Activated naive CD8-positive, alpha-beta T cell treated with anti-CD3 and anti-CD28 coated beads for 36 hours (primary cell): ENCODE measurements around the gene DDX4. TPM values are rescaled to one million over a fixed set of nuclear protein-coding genes. Genes with fewer than 3 reads are reported as not detected.
"Not testable (repeated sequence)": the region's sequence is repeated elsewhere in the genome, so short reads cannot be mapped to it uniquely, and the experiment has no call there.

Experiments
- DNase-seq: peaks from one replicate; pipeline ENCODE4 v3.0.0; 2021
- H3K27ac Mint-ChIP-seq: one replicate; pipeline ENCODE4 v1.8.0; 2022; ENCODE audit warnings: mild to moderate bottlenecking, moderate library complexity, mixed read lengths
- H3K27me3 Mint-ChIP-seq: one replicate; pipeline ENCODE4 v1.8.0; 2022; ENCODE audit warnings: mild to moderate bottlenecking, mixed read lengths
- H3K36me3 Mint-ChIP-seq: one replicate; pipeline ENCODE4 v1.8.0; 2021; ENCODE audit warnings: mild to moderate bottlenecking, mixed read lengths
- H3K4me1 Mint-ChIP-seq: one replicate; pipeline ENCODE4 v1.8.0; 2021; ENCODE audit warnings: mixed read lengths
- H3K4me3 Mint-ChIP-seq: one replicate; pipeline ENCODE4 v1.8.0; 2022; ENCODE audit warnings: mild to moderate bottlenecking, moderate library complexity, mixed read lengths
- H3K9me3 Mint-ChIP-seq: one replicate; pipeline ENCODE4 v1.8.0; 2022; ENCODE audit warnings: mixed read lengths
- total RNA-seq, 2 experiments: library from RNA; stranded (reverse); gene quantifications; one replicate each; pipeline ENCODE4 v1.2.3, GENCODE V29; 2021

The DDX4 gene
- total RNA-seq, 2 experiments from 2014 or later, result not detected

GRCh38 chr5:55713871-55714270, 24.0 kb upstream of the DDX4 start:
- no peaks in the 10 kb centered on the region for H3K27me3 Mint-ChIP-seq
- no peak for DNase-seq
- no peak overlapping the region for H3K27ac Mint-ChIP-seq
- H3K4me1 Mint-ChIP-seq, result peaks cover 10% of the 10 kb centered on the region
- H3K4me3 Mint-ChIP-seq, result no peak overlapping the region
- peaks cover 7% of the 10 kb centered on the region for H3K9me3 Mint-ChIP-seq
- no peaks in the 10 kb centered on the region for H3K36me3 Mint-ChIP-seq

- Mint-ChIP-seq H3K27ac (no peak overlapping the region), H3K27me3 (no peaks in the 10 kb centered on the region), H3K36me3 (no peaks in the 10 kb centered on the region), H3K4me1 (peaks cover 7% of the 10 kb centered on the region), H3K9me3 (peaks cover 8% of the 10 kb centered on the region), H3K4me3 (no peak overlapping the region)
- DNase-seq, result no peak
Observed at GRCh38 chr5:55714339-55714738, 23.5 kb upstream of the DDX4 start.

GRCh38 chr5:55714749-55715148, 23.1 kb upstream of the DDX4 start:
- no peak overlapping the region for H3K27ac Mint-ChIP-seq
- no peak overlapping the region for H3K4me3 Mint-ChIP-seq
- no peaks in the 10 kb centered on the region for H3K27me3 Mint-ChIP-seq
- H3K9me3 Mint-ChIP-seq, result peaks cover 8% of the 10 kb centered on the region
- no peaks in the 10 kb centered on the region for H3K36me3 Mint-ChIP-seq
- peaks cover 7% of the 10 kb centered on the region for H3K4me1 Mint-ChIP-seq
- no peak for DNase-seq

DNA sequence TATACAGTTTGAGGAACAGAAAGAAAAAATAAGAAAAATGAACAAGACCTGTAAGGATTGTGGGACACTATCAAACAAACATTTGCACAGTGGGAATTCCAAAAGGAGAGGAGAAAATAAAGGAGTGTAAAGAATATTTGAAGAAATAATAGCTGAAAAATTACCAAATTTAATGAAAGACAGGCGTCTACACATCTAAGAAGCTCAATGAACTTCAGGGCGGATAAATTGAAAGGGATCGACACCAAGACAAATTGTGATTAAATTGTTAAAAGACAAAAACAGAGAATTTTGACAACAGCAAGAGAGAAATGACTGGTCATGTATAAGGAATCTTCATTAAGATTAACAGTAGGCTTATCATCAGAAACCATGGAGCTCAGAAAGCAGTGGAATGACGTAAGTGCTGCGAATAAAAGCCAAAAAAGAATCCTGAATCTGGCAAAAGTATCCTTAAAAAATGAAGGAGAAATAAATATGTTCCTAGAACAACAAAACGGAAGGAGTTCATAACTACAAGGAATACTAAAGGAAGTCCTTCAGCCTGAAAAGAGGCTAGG, 22.3 kb upstream of the DDX4 start:
- no peaks in the 10 kb centered on the region for H3K36me3 Mint-ChIP-seq
- H3K4me3 Mint-ChIP-seq, result no peak overlapping the region
- peaks cover 8% of the 10 kb centered on the region for H3K9me3 Mint-ChIP-seq
- H3K27ac Mint-ChIP-seq, result no peak overlapping the region
- DNase-seq, result no peak
- peaks cover 7% of the 10 kb centered on the region for H3K4me1 Mint-ChIP-seq
- H3K27me3 Mint-ChIP-seq, result no peaks in the 10 kb centered on the region

GRCh38 chr5:55719026-55719425, 18.8 kb upstream of the DDX4 start:
- not testable (repeated sequence) for H3K27me3 Mint-ChIP-seq, H3K4me3 Mint-ChIP-seq, H3K36me3 Mint-ChIP-seq, H3K27ac Mint-ChIP-seq, H3K4me1 Mint-ChIP-seq, H3K9me3 Mint-ChIP-seq, DNase-seq

DNA sequence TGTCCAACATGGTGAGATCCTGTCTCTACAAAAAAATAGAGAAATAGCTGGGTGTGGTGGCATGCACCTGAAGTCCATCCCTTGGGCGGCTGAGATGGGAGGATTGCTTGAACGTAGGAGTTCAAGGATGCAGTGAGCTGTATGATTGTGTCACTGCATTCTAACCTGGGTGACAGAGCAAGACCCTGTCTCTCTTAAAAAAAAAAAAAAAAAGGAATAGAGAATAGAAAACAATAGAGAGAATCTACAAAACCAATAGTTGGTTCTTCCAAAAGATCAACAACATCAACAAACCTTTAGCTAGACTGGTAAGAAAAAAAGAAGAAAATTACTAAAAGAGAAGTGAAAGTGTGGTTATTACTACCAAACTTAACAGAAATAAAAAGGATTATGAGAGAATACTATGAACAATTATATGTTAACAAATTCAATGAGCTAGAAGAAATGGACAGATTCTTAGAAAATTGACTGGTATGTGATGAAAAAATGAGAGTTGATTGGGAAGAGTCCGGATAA, 17.6 kb upstream of the DDX4 start:
- Mint-ChIP-seq H3K4me1 (no peaks in the 10 kb centered on the region), H3K4me3 (no peak overlapping the region), H3K27me3 (no peaks in the 10 kb centered on the region), H3K36me3 (no peaks in the 10 kb centered on the region), H3K9me3 (peaks cover 8% of the 10 kb centered on the region), H3K27ac (no peak overlapping the region)
- DNase-seq, result no peak

DNA sequence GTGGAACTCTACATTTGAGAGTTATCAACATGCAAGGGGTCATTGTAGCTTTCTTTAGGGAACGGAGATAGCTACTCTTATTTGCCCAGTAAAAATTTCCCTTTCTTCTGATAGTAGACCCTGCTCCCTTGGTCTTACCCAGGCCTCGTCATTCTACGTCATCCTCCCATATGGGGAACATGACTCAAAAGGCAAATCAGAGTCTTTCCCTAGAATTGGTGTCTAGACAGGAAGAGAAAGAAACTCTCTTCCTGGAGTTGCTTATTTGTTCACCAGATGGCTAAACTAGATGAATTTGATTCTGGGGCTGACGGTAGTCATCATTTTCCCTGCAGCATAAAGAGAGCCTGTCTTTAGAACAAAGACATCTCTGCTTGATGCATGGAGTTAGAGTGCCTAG, 13.6 kb upstream of the DDX4 start:
- Mint-ChIP-seq H3K4me1 (no peaks in the 10 kb centered on the region), H3K36me3 (no peaks in the 10 kb centered on the region), H3K9me3 (no peaks in the 10 kb centered on the region), H3K27ac (no peak overlapping the region), H3K27me3 (no peaks in the 10 kb centered on the region), H3K4me3 (no peak overlapping the region)
- no peak for DNase-seq

DNA sequence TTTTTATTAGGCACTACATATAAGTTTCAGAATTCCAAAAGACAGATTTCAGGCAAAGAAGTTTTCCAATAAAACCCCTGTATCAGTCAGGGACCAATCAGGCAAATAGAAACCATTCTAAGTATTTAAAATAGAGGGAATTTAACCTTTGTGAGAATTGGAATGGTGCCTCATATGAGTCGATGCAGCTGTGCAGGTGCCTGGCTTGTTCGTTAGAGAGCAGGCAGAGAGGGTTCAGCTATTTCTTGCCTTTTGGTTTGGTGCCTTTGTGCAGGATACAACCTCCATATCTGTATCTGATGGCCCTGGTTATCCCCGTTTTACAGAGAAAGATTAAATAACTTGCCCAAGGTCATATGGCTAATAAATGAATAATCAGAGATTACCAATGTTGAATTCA, 6.0 kb upstream of the DDX4 start:
- H3K27me3 Mint-ChIP-seq, result no peaks in the 10 kb centered on the region
- H3K4me3 Mint-ChIP-seq, result no peak overlapping the region
- no peak for DNase-seq
- no peaks in the 10 kb centered on the region for H3K9me3 Mint-ChIP-seq
- no peak overlapping the region for H3K27ac Mint-ChIP-seq
- no peaks in the 10 kb centered on the region for H3K4me1 Mint-ChIP-seq
- no peaks in the 10 kb centered on the region for H3K36me3 Mint-ChIP-seq

DNA sequence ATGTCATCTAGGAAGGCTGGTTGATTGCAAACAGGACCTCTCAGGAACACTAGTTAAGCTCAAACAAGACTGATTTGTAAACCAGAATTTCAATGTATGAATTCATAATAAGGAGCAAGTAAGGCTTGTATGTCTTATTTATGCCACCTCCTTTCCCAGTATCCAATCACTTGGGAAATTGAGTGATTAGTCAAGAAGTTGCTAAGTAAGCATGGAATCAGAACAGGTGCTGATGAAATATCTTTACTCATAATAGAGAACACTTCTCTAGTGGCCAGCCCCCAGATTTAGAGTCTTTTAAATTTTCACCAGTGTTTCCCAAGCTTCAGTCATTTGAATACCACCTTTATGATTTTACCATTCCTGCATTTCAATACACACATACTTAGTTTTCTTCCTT, 5.3 kb upstream of the DDX4 start:
- Mint-ChIP-seq H3K36me3 (no peaks in the 10 kb centered on the region), H3K9me3 (no peaks in the 10 kb centered on the region), H3K27me3 (no peaks in the 10 kb centered on the region), H3K4me3 (no peak overlapping the region), H3K27ac (no peak overlapping the region), H3K4me1 (no peaks in the 10 kb centered on the region)
- DNase-seq, result no peak

DNA sequence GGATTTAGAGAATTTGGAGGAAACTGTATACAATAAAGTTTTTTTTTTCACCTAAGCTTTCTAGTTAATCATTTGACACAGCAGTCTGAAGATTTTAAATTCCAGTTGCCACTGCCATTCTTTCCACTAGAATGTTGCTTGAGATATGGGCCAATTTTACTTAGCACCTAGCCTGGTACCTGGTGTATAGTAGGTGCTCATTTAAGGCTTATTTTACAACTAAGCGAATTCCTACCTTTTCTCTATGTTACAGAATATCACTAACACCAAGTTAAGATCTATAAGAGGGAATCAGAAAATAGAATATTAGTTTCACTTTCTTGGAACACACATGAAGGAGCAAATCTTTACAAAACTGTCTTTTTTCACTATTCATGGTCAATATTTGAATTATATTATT, 3.2 kb upstream of the DDX4 start:
- Mint-ChIP-seq H3K27ac (no peak overlapping the region), H3K4me1 (no peaks in the 10 kb centered on the region), H3K9me3 (no peaks in the 10 kb centered on the region), H3K4me3 (no peak overlapping the region), H3K27me3 (no peaks in the 10 kb centered on the region), H3K36me3 (no peaks in the 10 kb centered on the region)
- no peak for DNase-seq

DNA sequence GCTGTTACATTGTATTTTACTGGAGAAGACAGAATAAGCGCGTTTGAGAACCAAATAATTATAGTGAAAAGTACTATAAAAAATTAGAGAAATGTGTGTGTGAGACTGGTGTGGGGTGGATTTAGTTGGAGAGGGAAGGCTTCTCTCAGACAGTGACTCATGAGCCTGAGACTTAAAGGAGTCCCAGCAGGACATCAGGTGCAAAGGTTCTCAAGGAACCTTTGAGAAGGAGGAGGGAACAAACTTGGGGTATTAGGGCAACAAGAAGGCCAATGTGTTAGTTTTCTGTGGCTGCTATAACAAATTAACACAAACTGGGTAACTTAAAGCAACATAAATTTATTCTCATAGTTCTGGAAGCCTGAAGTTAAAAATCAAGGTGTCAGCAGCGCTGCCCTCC, 4.9 kb downstream of the DDX4 start:
- Mint-ChIP-seq H3K9me3 (no peaks in the 10 kb centered on the region), H3K27me3 (no peaks in the 10 kb centered on the region), H3K4me3 (no peak overlapping the region)

GRCh38 chr5:55747778-55748318, 10.0 kb downstream of the DDX4 start:
- H3K9me3 Mint-ChIP-seq, result no peaks in the 10 kb centered on the region
- no peaks in the 10 kb centered on the region for H3K36me3 Mint-ChIP-seq
- H3K27ac Mint-ChIP-seq, result no peak overlapping the region

More for the DNA sequence above, 4.9 kb downstream of the DDX4 start:
- Mint-ChIP-seq H3K4me1 (no peaks in the 10 kb centered on the region), H3K36me3 (no peaks in the 10 kb centered on the region), H3K27ac (no peak overlapping the region)
- no peak for DNase-seq

DNA sequence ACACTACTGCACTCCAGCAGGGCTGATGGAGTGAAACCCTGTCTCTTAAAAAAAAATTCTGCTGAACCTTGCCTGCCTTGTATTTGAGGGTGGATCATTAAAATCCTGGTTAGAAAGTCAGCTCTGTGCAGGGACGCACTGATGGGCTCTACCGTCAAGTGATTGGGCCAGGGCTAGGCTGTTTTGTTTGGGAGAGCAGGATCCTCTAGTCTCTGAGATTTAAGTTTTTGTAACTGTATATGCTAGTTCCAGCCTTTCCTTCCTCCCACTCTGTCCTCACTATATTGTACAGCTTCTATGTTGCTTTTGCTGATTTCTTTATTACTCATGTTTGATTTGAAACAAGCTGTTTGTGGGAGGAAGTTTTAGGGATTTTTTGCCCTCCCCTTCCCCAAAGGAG, 11.5 kb downstream of the DDX4 start:
- DNase-seq, result no peak
- H3K27me3 Mint-ChIP-seq, result no peaks in the 10 kb centered on the region
- no peaks in the 10 kb centered on the region for H3K4me1 Mint-ChIP-seq
- no peaks in the 10 kb centered on the region for H3K36me3 Mint-ChIP-seq
- no peak overlapping the region for H3K4me3 Mint-ChIP-seq
- H3K27ac Mint-ChIP-seq, result no peak overlapping the region
- no peaks in the 10 kb centered on the region for H3K9me3 Mint-ChIP-seq

More at GRCh38 chr5:55747778-55748318, 10.0 kb downstream of the DDX4 start:
- no peak overlapping the region for H3K4me3 Mint-ChIP-seq
- no peaks in the 10 kb centered on the region for H3K4me1 Mint-ChIP-seq
- DNase-seq, result no peak
- H3K27me3 Mint-ChIP-seq, result no peaks in the 10 kb centered on the region

DNA sequence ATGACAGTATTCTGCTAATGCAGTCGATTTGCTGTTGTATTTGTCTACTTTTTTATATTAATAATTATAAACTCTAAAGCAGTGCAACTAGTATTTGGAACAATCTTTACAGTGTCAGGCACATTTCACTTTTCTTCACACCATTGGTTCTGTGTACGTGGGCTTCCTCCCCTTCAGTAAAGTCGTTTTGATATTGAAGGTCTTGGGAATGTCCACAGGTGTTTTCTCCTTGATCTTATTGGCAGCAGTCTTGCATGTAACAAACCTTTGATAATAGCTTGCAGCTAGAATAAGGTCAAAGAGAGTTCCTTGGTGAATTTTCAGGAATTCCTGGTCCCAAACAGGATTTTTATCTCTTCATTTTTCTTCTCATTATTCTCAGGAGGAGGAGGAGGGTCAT, 12.2 kb downstream of the DDX4 start:
- Mint-ChIP-seq H3K9me3 (no peaks in the 10 kb centered on the region), H3K27me3 (no peaks in the 10 kb centered on the region), H3K27ac (no peak overlapping the region), H3K4me3 (no peak overlapping the region), H3K4me1 (no peaks in the 10 kb centered on the region), H3K36me3 (no peaks in the 10 kb centered on the region)
- no peak for DNase-seq

DNA sequence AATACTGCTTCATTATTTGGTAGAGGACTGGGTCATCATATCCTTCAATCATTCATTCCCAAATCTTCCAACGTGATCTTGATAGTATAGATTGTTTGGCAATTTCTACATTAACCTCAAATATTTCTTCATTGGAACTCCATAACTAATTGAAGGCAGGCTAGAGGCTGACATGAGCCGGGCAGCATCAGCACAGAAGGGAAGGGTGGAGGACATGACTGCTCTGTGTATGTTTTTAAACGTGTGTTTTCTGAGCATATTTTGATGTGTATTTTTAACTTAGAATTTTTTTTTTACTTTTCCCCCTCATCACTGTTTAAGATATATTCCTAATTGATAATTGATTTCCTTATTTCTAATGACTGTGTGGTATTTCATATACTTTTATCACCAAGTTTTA, 12.6 kb downstream of the DDX4 start:
- H3K4me1 Mint-ChIP-seq, result no peaks in the 10 kb centered on the region
- H3K27ac Mint-ChIP-seq, result no peak overlapping the region
- no peaks in the 10 kb centered on the region for H3K36me3 Mint-ChIP-seq
- H3K27me3 Mint-ChIP-seq, result no peaks in the 10 kb centered on the region
- no peak overlapping the region for H3K4me3 Mint-ChIP-seq
- no peaks in the 10 kb centered on the region for H3K9me3 Mint-ChIP-seq
- no peak for DNase-seq

- H3K27ac Mint-ChIP-seq, result no peak overlapping the region
- H3K36me3 Mint-ChIP-seq, result no peaks in the 10 kb centered on the region
- no peak overlapping the region for H3K4me3 Mint-ChIP-seq
- H3K9me3 Mint-ChIP-seq, result no peaks in the 10 kb centered on the region
- H3K4me1 Mint-ChIP-seq, result peaks cover 5% of the 10 kb centered on the region
- DNase-seq, result no peak
- peaks cover 24% of the 10 kb centered on the region for H3K27me3 Mint-ChIP-seq
Observed at GRCh38 chr5:55758231-55758630, 20.4 kb downstream of the DDX4 start.
